OCI-LY7 (cell line): Measurements from ENCODE around the gene PAXX. TPM values are rescaled to one million over a fixed set of nuclear protein-coding genes. Genes with fewer than 3 reads are reported as not detected.

Experiments used
- BruUV-seq: library from RNA; stranded (reverse); fragments of 400-500 nt; replicated peaks from 2 replicates; lab custom pipeline; 2021; lab: Mats Ljungman, UMichigan
- CTCF ChIA-PET: fragments of 300-600 bp; sonication (Branson Sonifier 250); formaldehyde crosslinking; loops from one replicate; lab custom pipeline; 2022; ENCODE audit warnings: antibody characterized with exemption; ENCODE audit not compliant: unreplicated experiment; lab: Charles Lee
- POLR2A ChIA-PET: fragments of 300-600 bp; sonication (Branson Sonifier 250); formaldehyde crosslinking; loops from one replicate; lab custom pipeline; 2022; ENCODE audit warnings: antibody characterized with exemption; lab: Charles Lee
- DNase-seq: peaks from one replicate; pipeline ENCODE4 v3.0.0-alpha.2; 2015; ENCODE audit warnings: low spot score
- H2AFZ ChIP-seq: fragments of 200-600 bp; sonication (generic), shearing (Covaris generic); 2 replicates; pipeline ENCODE4 v1.6.1; 2014; ENCODE audit warnings: mild to moderate bottlenecking, antibody characterized with exemption, low read length, moderate library complexity
- H3K27ac ChIP-seq: fragments of 200-600 bp; sonication (generic); 2 replicates; pipeline ENCODE4 v1.5.1; 2014; ENCODE audit warnings: mixed run types, low read depth, mild to moderate bottlenecking, moderate library complexity, low read length, inconsistent platforms; ENCODE audit not compliant: poor library complexity, severe bottlenecking
- H3K36me3 ChIP-seq: fragments of 200-600 bp; sonication (generic); 2 replicates; pipeline ENCODE4 v1.6.1; 2014; ENCODE audit warnings: mild to moderate bottlenecking, antibody characterized with exemption, low read length, moderate library complexity, mixed read lengths; ENCODE audit not compliant: insufficient read depth
- H3K4me1 ChIP-seq: fragments of 200-600 bp; sonication (generic); 2 replicates; pipeline ENCODE4 v1.5.1; 2014; ENCODE audit warnings: mild to moderate bottlenecking, low read length; ENCODE audit not compliant: insufficient read depth, poor library complexity, severe bottlenecking
- H3K4me2 ChIP-seq: fragments of 200-600 bp; sonication (generic); 2 replicates; pipeline ENCODE4 v1.6.1; 2014; ENCODE audit warnings: mild to moderate bottlenecking, low read length
- H3K4me3 ChIP-seq: fragments of 200-600 bp; sonication (generic); 2 replicates; pipeline ENCODE4 v1.5.1; 2014; ENCODE audit warnings: mild to moderate bottlenecking, low read depth, low read length; ENCODE audit not compliant: poor library complexity, severe bottlenecking
- H3K79me2 ChIP-seq: fragments of 200-600 bp; sonication (generic); 2 replicates; pipeline ENCODE4 v1.6.1; 2016; ENCODE audit warnings: low read depth, mild to moderate bottlenecking, low read length, moderate library complexity, mixed read lengths; ENCODE audit not compliant: insufficient read depth
- H3K9me2 ChIP-seq: fragments of 200-600 bp; sonication (generic); 2 replicates; pipeline ENCODE4 v1.6.1; 2016; ENCODE audit warnings: mild to moderate bottlenecking, low read length, mixed read lengths; ENCODE audit not compliant: insufficient read depth
- H3K9me3 ChIP-seq: fragments of 200-600 bp; sonication (generic); 2 replicates; pipeline ENCODE4 v1.6.1; 2014; ENCODE audit warnings: mild to moderate bottlenecking, mixed run types, low read length, mixed read lengths
- H4K20me1 ChIP-seq: fragments of 200-600 bp; sonication (generic); 2 replicates; pipeline ENCODE4 v1.6.1; 2014; ENCODE audit warnings: mild to moderate bottlenecking, antibody characterized with exemption, low read length, moderate library complexity, mixed read lengths; ENCODE audit not compliant: insufficient read depth
- EZH2phosphoT487 ChIP-seq: fragments of 200-600 bp; sonication (generic); IDR thresholded peaks from 2 replicates; pipeline ENCODE4 v1.6.1; 2018; ENCODE audit warnings: low read depth, borderline replicate concordance, mild to moderate bottlenecking, mixed run types, antibody characterized with exemption, low read length, moderate library complexity, mixed read lengths
- intact Hi-C: fragments of 100-400 bp; cut with micrococcal nuclease; formaldehyde crosslinking; loops from one replicate; pipeline ENCODE4 v1.10.0; 2022; ENCODE audit not compliant: unreplicated experiment
- total RNA-seq, 2 experiments: library from RNA; depleted of rRNA in 1 of 2; stranded (reverse); fragments of >200 nt in 1 of 2; shearing (Covaris generic) in 1 of 2; gene quantifications; 2 replicates each; pipeline ENCODE4 v1.2.3, GENCODE V29; 2014 to 2022
- TF ChIP-seq, protein P1 (sequence below): fragments of 200-600 bp; sonication (generic); conservative IDR thresholded peaks from 2 replicates; pipeline ENCODE4 v1.5.1; 2014; ENCODE audit warnings: mild to moderate bottlenecking, antibody characterized with exemption, low read length, moderate library complexity, mixed read lengths

The PAXX gene
- total RNA-seq, 2 experiments from 2014 or later, result 45.7 to 63.5 TPM

DNA sequence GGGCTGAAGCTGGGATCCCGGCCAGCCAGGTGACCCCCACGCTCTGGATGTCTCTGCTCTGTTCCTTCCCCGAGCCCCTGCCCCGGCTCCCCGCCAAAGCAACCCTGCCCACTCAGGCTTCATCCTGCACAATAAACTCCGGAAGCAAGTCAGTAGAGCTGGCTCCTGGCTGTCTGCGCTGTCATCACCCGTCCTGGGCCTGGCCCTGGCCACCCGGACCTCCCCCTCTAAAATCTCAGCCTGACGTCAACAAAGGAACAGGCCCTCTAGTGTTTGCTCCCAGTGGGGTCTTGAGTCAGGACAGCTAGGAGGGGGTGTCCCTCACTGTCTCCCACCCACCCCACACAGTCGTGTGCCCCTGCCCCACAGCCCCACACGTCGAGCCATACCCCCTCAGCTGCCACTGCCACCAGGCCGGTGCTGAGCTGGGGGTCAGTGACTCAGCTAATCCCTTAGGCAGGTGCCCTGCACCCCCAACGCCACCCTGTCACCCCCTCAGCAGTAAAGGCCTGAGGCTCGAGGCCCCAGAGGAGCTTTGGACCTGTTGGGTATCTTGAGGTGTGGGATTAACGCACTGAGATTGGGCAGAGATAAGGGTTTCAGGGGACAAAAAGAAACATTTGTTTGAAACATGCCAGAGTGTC, 10.5 kb upstream of the PAXX start:
- no peaks in the 10 kb centered on the region for H3K4me1 ChIP-seq
- TF ChIP-seq, protein P1, sequence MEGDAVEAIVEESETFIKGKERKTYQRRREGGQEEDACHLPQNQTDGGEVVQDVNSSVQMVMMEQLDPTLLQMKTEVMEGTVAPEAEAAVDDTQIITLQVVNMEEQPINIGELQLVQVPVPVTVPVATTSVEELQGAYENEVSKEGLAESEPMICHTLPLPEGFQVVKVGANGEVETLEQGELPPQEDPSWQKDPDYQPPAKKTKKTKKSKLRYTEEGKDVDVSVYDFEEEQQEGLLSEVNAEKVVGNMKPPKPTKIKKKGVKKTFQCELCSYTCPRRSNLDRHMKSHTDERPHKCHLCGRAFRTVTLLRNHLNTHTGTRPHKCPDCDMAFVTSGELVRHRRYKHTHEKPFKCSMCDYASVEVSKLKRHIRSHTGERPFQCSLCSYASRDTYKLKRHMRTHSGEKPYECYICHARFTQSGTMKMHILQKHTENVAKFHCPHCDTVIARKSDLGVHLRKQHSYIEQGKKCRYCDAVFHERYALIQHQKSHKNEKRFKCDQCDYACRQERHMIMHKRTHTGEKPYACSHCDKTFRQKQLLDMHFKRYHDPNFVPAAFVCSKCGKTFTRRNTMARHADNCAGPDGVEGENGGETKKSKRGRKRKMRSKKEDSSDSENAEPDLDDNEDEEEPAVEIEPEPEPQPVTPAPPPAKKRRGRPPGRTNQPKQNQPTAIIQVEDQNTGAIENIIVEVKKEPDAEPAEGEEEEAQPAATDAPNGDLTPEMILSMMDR, result no peak
- no peak for TF ChIP-seq EZH2phosphoT487
- H3K79me2 ChIP-seq, result no peaks in the 10 kb centered on the region
- ChIA-PET CTCF (no interaction called here), POLR2A (interaction anchor here (1.6 kb wide), 1 partner anchor 11 kb away, joined by 5 read pairs; the partner anchor contains the start of gene PAXX)
- H3K27ac ChIP-seq, result no peak overlapping the region
- H3K36me3 ChIP-seq, result no peaks in the 10 kb centered on the region
- H3K9me3 ChIP-seq, result no peaks in the 10 kb centered on the region
- H3K4me2 ChIP-seq, result no peak overlapping the region
- DNase-seq, result no peak
- no peaks in the 10 kb centered on the region for H4K20me1 ChIP-seq
- intact Hi-C loops, result no loop called here
- H2AFZ ChIP-seq, result no peak overlapping the region
- BruUV-seq, result no TSS peak
- no peak overlapping the region for H3K4me3 ChIP-seq
- H3K9me2 ChIP-seq, result no peaks in the 10 kb centered on the region

DNA sequence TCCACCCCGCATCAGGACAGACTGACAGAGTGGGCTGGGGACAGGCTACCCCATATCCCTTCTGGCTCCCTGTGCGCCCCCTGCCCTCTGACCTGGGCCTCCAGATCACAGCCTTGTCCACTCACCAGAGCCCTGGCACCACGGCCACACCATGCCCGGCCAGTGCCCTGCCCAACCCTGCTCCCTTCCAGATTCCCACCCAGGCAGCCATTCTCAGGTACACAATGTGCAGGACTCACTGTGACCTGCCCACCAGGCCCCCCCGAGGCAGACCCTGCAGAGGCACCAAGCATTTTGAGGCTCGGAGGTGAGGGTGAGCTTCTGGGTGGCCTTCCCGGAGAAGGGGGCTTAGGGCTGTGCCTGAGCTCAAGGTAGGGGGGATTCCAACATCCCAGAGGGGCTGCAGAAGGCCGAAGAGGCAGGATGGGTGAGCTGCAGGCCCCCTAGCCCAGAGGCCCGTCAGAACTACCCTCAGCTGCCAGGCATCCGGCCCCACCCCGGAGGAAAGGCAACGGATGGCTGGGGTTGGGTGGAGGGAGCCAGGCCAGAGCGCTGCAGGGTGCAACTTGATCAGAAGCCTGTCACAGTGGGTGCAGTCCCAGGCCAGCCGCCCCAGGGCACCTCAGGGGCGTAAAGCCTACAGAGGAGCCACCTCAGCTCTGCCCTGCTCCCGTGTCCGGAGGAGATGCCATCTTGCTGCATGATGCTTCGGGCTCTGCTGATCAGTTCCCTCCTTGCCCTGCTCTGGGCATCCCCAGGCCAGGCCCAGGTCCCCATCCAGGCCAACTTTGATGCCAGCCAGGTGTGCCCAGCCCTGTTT, 9.8 kb upstream of the PAXX start, which contains the start of gene LCNL1:
LCNL1 (plus strand) TSS at position 762 of the 820 bp plus-strand sequence. CDS start 594 bp downstream, outside the sequence.
- POLR2A ChIA-PET, result interaction anchor here (1.6 kb wide), 1 partner anchor 10 kb away, joined by 5 read pairs; the partner anchor contains the start of gene PAXX
- intact Hi-C loops, result no loop called here

More for the DNA sequence above, 9.8 kb upstream of the PAXX start, which contains the start of gene LCNL1:
- Histone ChIP-seq H3K36me3 (no peaks in the 10 kb centered on the region), H3K9me2 (no peaks in the 10 kb centered on the region), H3K4me2 (no peak within 1 kb of the TSS), H2AFZ (no peak within 1 kb of the TSS), H4K20me1 (no peaks in the 10 kb centered on the region), H3K79me2 (no peaks in the 10 kb centered on the region), H3K4me1 (no peaks in the 10 kb centered on the region), H3K27ac (no peak within 1 kb of the TSS), H3K9me3 (no peaks in the 10 kb centered on the region), H3K4me3 (no peak within 1 kb of the TSS)
- no TSS peak for BruUV-seq
- CTCF ChIA-PET, result no interaction called here
- no peak for DNase-seq
- TF ChIP-seq, protein P1, result no peak
- no peak for TF ChIP-seq EZH2phosphoT487
